Esophagus muscularis mucosa (tissue), 3 donors: ENCODE results near the gene EVI5L.

Experiments
- CTCF ChIP-seq, 3 experiments: fragments of 200-600 bp in 2 of 3; fragments of 450-650 bp in 1 of 3; sonication (generic) in 2 of 3; IDR thresholded peaks; one replicate each; pipeline ENCODE4 v1.5.1; 2017 to 2019; ENCODE audit warnings: antibody characterized with exemption in 3 of 3, mild to moderate bottlenecking in 2 of 3, moderate library complexity in 1 of 3
- POLR2AphosphoS5 ChIP-seq, 2 donors: sonication (generic); formaldehyde crosslinking; IDR thresholded peaks; one replicate each; pipeline ENCODE4 v1.6.1; 2017; ENCODE audit warnings: antibody characterized with exemption in 2 of 2

GRCh38 chr19:7830272-7830771 is 304 bp downstream of the EVI5L start:
- TF ChIP-seq CTCF (IDR thresholded peaks at IDR 0.05) (no peak), POLR2AphosphoS5 (IDR thresholded peaks at IDR 0.05) (no peak)
